ENCODE results near the gene GTF3C6. TPM values are rescaled to one million over a fixed set of nuclear protein-coding genes. Genes with fewer than 3 reads are reported as not detected.
"Not testable (repeated sequence)": the region's sequence is repeated elsewhere in the genome, so short reads cannot be mapped to it uniquely, and the experiment has no call there.

GTF3C6 gene
- polyA plus RNA-seq (2014; cell fraction: cytosol; rRNA removed): 59.7 and 68.4 TPM in 2 replicates
- 31.8 and 33.6 TPM in 2 replicates for polyA plus RNA-seq (2014; cell fraction: nucleus; rRNA removed)

DNA sequence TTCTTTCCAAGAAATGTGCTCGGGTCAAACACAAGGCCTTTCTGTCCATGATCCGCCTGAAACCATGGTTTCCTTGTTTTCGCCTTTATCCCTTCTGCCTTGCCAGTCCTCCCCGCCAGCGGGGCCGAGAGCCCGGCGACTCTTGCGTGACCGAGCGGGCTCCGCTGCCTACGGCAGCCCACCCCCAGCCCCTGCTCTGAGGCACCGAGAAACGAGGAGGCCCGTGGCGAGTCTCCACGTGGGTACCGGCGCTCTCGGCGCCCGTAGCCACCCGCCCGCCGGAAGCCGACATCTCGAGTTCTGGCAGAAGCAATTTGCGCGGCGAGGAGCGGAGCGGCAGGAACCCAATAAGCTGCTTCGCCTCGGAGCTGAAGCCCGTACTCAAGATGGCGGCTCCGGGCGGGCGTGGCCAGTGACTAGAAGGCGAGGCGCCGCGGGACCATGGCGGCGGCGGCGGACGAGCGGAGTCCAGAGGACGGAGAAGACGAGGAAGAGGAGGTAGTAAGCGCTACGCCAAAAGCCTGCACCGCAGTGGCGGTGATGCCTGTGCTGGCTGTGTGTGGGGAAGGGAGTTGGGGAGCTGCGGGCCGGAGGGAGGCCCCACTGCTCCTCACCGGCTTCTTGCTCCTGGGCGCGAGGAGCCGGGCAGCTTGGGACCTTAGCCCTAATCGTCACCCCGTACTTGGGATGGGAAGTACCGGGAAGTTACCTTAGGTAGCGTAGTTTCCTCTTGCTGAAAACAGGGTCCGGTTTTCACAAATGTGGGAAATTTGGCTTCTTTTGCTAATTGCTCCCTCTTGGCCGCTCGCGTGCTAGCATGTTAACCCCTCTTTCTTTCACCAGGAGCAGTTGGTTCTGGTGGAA lies at the start of gene GTF3C6:
Gene GTF3C6 (plus strand): TSS at position 378 of the 864 bp plus-strand sequence. CDS start 64 bp downstream, at position 442.
- peak; percentile 93 for DNase-seq (ENCODE audit: low spot score)

- DNase-seq (ENCODE audit: low spot score): no peak
Measured at GRCh38 chr6:110930781-110931180, 27.7 kb upstream of the GTF3C6 start.

- no peak for DNase-seq (ENCODE audit: low spot score)
Measured at GRCh38 chr6:110933912-110934311, 24.6 kb upstream of the GTF3C6 start.

DNA sequence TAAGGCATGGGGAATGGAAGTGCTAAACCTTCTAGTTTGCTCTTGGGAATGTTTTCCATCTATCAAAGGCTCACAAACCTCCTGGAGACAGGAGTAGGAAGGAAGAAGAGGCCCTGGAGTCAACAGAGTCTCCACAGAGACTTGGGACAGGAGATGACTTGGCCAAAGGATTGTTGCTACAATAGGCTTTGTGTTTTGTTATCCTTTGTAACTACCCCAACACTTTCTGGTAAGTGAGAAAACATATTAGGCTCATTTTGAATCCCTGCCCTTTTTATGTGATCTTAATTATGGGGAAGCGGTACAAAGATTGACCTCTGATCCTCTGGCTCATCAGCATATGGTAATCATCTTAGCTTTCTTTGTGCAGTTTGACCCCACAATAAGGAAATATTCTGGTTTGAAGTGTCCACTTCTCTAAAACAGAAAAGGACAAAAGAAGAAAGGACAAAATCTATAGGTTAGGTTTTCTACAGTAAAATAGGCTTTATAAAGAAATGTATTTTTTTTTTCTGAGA lies 24.1 kb upstream of the GTF3C6 start:
- DNase-seq (ENCODE audit: low spot score): no peak

DNA sequence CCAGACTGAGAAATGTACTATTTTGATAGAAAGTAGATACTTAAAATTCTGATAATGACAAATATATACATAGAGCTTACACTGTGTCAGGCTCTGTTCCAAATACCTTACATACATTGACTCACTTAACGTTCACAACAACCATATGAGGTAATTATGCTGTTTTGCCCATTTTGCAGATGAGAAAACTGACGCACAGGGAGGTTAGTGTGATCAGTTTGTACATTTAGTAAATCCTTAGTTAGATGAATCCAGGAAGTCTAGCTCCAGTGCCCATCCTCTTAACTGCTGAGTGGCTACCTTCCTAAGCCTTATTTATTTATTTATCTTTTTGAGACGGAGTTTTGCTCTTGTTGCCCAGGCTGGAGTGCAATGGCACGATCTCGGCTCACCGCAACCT lies 23.3 kb upstream of the GTF3C6 start:
- DNase-seq (ENCODE audit: low spot score): no peak

GRCh38 chr6:110938171-110938570 lies 20.3 kb upstream of the GTF3C6 start:
- no peak for DNase-seq (ENCODE audit: low spot score)

DNA sequence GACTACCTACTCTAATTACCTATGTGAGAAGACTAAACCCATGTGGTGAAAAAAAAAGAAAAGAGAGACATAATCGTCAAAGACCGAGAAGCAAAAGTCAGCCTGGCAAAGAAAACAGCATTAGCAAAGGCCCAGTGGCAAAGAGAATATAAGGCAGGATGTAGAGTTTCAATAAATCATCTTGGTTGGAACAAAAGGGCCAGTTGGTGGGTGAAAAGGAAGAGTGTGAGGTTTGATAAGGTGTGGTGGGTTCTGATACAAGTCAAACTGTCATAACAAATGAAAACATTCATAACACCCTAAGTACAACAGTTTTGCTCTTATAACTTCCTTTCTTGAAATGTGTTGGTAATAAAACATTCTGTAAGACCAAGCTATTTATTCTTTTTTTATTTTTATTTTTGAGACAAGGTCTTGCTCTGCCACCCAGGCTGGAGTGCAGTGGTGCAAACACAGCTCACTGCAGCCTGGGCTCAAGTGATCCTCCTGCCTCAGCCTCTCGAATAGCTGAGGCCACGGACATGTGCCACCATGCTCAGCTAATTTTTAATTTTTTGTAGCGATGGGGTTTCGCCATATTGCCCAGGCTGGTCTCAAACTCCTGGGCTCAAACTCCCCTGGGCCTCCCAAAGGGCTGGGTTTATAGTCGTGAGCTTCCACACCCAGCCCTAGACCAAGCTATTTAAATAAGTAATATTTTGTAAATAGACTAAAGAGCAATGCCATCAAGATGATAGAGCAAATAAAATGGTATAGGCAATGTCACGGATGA lies 18.9 kb upstream of the GTF3C6 start:
- DNase-seq (ENCODE audit: low spot score): no peak

GRCh38 chr6:110944681-110945151 lies 13.8 kb upstream of the GTF3C6 start:
- no peak for DNase-seq (ENCODE audit: low spot score)

GRCh38 chr6:110946498-110946897 lies 12.0 kb upstream of the GTF3C6 start:
- DNase-seq (ENCODE audit: low spot score): no peak

DNA sequence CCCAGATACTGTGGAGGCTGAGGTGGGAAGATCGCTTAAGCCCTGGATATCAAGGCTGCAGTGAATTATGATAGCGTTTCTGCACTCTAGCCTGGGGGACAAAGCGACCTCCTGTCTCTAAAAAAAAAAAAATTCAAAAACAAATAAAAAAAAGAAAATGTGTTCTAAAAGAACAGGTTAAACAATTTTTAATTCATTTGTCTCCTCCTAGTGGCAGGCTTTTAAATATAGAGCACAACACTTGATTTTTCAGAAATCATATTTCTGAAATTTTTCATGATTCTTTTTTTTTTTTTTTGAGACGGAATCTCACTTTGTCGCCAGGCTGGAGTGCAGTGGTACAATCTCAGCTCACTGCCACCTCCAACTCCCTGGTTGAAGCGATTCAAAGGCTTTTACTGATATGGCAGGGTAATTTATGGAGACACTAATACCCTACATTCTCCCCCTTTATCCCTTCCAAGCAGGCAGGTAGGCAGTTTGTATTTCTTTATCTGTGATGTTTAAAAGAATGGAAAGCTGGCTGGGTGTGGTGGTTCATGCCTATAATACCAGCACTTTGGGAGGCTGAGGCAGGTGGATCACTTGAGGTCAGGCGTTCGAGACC lies 8.7 kb upstream of the GTF3C6 start:
- DNase-seq (ENCODE audit: low spot score): peak; percentile 12

- DNase-seq (ENCODE audit: low spot score): no peak
Measured at GRCh38 chr6:110950440-110950839, 8.1 kb upstream of the GTF3C6 start.

- DNase-seq (ENCODE audit: low spot score): no peak
Measured at GRCh38 chr6:110951008-110951407, 7.5 kb upstream of the GTF3C6 start.

DNA sequence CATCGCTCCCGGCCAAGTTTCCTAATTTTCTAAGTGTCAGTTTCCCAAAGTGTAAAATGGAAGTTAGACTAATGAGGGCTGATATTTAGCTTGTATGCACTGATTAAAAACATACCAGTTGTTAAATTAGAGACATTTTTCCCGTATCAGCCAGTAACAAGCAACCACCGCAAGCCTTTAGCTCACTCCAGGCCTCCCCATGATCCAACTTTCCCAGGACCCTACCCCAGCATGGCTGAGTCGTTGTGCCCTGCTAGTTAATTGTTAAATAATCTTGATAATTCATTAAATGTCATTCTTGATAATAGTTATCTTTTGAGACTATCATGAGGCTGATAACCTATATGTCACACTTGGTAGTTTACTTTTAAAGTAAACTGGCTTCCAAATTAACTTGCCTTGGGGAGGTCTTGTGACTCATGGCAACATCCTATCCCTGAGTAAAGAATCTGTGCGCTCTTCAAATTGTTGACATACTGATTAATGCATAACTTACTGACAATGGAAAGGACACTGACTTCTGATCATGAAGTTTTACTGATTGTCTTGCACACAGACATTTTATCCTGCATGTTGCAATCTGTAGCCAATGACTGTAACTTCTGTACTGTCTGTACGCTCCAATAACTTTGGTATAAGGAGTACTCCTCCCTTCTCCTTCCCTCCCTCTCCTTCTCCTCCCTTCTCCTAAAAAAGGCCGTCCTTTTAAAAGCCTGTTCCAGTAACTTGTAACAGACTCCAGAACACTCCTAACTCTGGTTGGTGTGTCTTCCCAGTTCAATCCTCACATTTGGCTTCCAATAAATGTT lies 6.3 kb upstream of the GTF3C6 start:
- DNase-seq (ENCODE audit: low spot score): no peak

- DNase-seq (ENCODE audit: low spot score): no peak
Measured at GRCh38 chr6:110953633-110954303, 4.7 kb upstream of the GTF3C6 start.

DNA sequence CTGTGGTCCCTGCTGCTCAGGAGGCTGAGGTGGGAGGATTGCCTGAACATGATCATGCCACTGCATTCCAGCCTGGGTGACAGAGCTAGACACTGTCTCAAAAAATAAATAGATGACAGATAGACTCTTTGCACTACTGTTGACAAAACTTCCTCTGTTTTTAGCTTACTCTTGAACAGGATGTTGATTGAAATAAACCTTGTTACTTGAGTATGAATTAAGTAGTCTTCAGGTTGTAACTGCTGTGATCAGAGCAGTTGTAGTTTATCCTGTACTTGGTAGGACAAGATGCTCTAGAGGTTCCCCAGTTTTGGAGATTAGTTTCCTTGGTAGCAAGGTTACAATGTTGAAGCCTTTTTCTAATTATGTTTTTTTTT lies 1.5 kb downstream of the GTF3C6 start:
- DNase-seq (ENCODE audit: low spot score): no peak

DNA sequence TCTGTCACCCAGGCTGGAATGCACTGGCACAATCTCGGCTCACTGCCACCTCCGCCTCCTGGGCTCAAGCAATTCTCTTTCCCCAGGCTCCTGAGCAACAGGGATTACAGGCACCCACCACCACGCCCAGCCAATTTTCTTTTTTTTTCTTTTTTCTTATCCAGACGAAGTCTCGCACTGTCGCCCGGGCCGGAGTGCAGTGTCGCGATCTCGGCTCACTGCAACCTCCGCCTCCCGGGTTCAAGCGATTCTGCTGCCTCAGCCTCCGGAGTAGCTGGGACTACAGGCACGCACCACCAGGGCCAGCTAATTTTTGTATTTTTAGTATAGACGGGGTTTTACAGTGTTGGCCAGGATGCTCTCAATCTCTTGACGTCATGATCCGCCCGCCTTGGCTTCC lies 4.1 kb downstream of the GTF3C6 start:
- DNase-seq (ENCODE audit: low spot score): not testable (repeated sequence)

DNA sequence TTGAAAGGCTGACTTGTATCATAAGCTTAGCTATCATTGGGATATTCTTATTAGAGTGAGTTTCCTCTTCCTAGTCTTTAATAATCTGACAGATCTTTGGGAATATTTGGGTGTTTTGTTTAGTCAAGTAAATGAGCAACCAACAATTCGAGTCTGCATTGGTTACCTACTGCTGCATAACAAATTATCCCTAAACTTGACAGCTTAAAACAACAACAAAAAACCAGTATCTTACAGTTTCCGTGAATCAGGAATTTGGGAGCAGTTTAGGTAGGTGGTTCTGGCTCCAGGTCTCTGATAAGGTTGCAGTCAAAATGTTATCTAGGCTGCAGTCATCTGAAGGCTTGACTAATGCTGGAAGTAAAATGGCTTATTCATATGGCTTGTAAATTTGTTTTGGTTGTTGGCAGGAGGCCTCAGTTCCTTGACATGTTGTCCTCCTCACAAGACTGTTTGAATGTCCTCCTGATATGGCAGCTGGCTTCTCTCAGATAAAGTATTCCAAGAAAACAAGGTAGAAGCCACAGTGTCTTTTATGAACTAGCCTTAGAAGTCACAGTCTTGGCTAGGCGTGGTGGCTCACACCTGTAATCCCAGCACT lies 7.2 kb downstream of the GTF3C6 start:
- DNase-seq (ENCODE audit: low spot score): no peak

GRCh38 chr6:110968661-110969060 lies 10.2 kb downstream of the GTF3C6 start:
- not testable (repeated sequence) for DNase-seq (ENCODE audit: low spot score)

DNA sequence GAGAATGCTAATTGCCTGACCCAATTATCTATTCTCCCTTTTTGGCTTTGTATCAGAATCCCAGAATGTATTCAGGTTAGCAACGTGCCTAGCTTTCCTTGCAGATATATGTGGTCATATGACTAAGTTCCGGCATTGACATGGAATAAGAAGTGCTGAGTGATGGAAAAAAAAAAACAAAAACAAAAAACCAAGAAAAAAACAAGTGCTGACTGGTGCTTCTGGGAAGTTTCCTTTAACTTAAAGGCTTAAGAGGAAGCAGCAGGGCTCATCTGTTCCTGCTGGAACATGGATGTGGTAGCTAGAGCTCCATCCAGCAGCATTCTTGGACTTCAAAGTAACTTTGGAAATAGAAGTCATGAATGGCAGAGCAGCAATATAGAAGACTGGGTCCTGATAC lies 13.0 kb downstream of the GTF3C6 start:
- DNase-seq (ENCODE audit: low spot score): no peak

DNA sequence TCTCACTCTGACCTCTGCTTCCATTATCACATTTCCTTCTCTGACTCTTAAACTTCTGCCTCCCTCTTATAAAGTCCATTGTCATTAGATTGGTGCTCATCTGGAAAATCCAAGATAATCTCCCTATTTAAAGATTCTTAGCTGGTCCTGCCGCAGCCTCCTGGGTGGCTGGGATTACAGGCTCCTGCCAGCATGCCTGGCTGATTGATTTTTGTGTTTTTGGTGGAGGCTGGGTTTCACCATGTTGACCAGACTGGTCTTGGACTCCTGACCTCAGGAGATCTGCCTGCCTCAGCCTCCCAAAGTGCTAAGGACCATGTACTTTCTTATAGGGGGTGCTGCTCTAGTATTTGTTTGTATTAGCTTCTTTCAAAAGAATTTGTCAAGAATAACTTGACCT lies 18.1 kb downstream of the GTF3C6 start:
- DNase-seq (ENCODE audit: low spot score): no peak

All from SK-N-DZ (cell line).